Smooth muscle cell (in vitro differentiated cells): ENCODE results near the gene THEMIS. TPM values are rescaled to one million over a fixed set of nuclear protein-coding genes. Genes with fewer than 3 reads are reported as not detected.

Experiments used
- DNase-seq: peaks from one replicate; lab custom pipeline; 2025; ENCODE audit not compliant: unreplicated experiment; lab: John Stamatoyannopoulos, UW
- H2AFZ ChIP-seq: fragments of 200-600 bp; sonication (generic); 2 replicates; pipeline ENCODE4 v1.6.0; 2016; ENCODE audit warnings: antibody characterized with exemption, low read depth, mild to moderate bottlenecking
- H3F3A ChIP-seq: fragments of 200-600 bp; sonication (generic); 2 replicates; pipeline ENCODE4 v1.6.0; 2017; ENCODE audit warnings: antibody characterized with exemption, low read depth
- H3K27ac ChIP-seq: fragments of 200-600 bp; sonication (generic); 2 replicates; pipeline ENCODE4 v1.5.1; 2016; ENCODE audit warnings: low read depth, mild to moderate bottlenecking
- H3K27me3 ChIP-seq: fragments of 200-600 bp; sonication (generic); 2 replicates; pipeline ENCODE4 v1.6.1; 2016; ENCODE audit warnings: low read depth, mild to moderate bottlenecking
- H3K36me3 ChIP-seq: fragments of 200-600 bp; sonication (generic); 2 replicates; pipeline ENCODE4 v1.5.1; 2016; ENCODE audit warnings: low read depth
- H3K4me1 ChIP-seq: fragments of 200-600 bp; sonication (generic); 2 replicates; pipeline ENCODE4 v1.5.1; 2016; ENCODE audit warnings: low read depth
- H3K4me2 ChIP-seq: fragments of 200-600 bp; sonication (generic); 2 replicates; pipeline ENCODE4 v1.6.0; 2016; ENCODE audit warnings: mild to moderate bottlenecking
- H3K4me3 ChIP-seq: fragments of 200-600 bp; sonication (generic); 2 replicates; pipeline ENCODE4 v1.5.1; 2016; ENCODE audit warnings: mild to moderate bottlenecking
- H3K79me2 ChIP-seq: fragments of 200-600 bp; sonication (generic); 2 replicates; pipeline ENCODE4 v1.6.0; 2016; ENCODE audit warnings: low read depth, mild to moderate bottlenecking
- H3K9ac ChIP-seq: fragments of 200-600 bp; sonication (generic); 2 replicates; pipeline ENCODE4 v1.6.0; 2016; ENCODE audit warnings: low read depth
- H3K9me3 ChIP-seq: fragments of 200-600 bp; sonication (generic); replicated peaks from 2 replicates; pipeline ENCODE4 v1.5.1; 2016; ENCODE audit warnings: low read depth
- H4K20me1 ChIP-seq: fragments of 200-600 bp; sonication (generic); 2 replicates; pipeline ENCODE4 v1.6.0; 2016; ENCODE audit warnings: low read depth
- WGBS: methylation state at CpG from one replicate; pipeline ENCODE4 v1.1.7; 2016; ENCODE audit warnings: low lambda C conversion rate; 5-methylcytosine and 5-hydroxymethylcytosine counted together
- polyA plus RNA-seq: library from polyadenylated mRNA; unstranded; fragments of >200 nt; fragmentation: Nextera tagmentation; extraction: Ambion mirVana; gene quantifications from 2 replicates; pipeline ENCODE4 v1.2.1, GENCODE V29; 2016
- total RNA-seq: library from RNA; depleted of rRNA; stranded (reverse); fragments of >200 nt; gene quantifications from 2 replicates; pipeline ENCODE4 v1.2.3, GENCODE V29; 2014
- TF ChIP-seq, protein P1 (sequence below): fragments of 200-600 bp; sonication (generic); IDR thresholded peaks from 2 replicates; pipeline ENCODE4 v1.5.1; 2017; ENCODE audit warnings: borderline replicate concordance, mild to moderate bottlenecking, antibody characterized with exemption; ENCODE audit not compliant: insufficient read depth, poor library complexity, severe bottlenecking

THEMIS gene
- total and polyA plus RNA-seq, 2 experiments from 2014 or later: not detected

DNA sequence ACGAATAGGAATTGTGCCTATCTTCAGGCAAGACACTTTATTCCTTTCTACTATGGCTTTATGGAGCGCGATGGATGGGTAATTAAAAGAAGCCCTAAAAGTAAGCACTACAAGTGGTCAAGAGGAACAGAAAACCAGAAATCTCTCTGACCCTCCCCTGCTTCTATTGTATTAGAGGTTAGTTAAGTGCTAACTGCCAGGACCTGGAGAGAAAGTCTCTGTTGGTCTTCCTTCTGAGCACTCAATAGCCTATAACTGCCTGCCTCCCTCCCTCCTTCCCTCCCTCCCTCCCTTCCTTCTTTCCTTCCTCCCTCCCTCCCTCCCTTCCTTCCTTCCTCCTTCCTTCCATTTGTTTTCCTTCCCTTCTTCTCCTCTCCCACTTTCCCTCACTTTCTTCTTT lies 190.2 kb downstream of the THEMIS start:
- TF ChIP-seq, protein P1, sequence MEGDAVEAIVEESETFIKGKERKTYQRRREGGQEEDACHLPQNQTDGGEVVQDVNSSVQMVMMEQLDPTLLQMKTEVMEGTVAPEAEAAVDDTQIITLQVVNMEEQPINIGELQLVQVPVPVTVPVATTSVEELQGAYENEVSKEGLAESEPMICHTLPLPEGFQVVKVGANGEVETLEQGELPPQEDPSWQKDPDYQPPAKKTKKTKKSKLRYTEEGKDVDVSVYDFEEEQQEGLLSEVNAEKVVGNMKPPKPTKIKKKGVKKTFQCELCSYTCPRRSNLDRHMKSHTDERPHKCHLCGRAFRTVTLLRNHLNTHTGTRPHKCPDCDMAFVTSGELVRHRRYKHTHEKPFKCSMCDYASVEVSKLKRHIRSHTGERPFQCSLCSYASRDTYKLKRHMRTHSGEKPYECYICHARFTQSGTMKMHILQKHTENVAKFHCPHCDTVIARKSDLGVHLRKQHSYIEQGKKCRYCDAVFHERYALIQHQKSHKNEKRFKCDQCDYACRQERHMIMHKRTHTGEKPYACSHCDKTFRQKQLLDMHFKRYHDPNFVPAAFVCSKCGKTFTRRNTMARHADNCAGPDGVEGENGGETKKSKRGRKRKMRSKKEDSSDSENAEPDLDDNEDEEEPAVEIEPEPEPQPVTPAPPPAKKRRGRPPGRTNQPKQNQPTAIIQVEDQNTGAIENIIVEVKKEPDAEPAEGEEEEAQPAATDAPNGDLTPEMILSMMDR: no peak
- Histone ChIP-seq H3K36me3 (no peaks in the 10 kb centered on the region), H3F3A (no peaks in the 10 kb centered on the region), H3K4me2 (no peak overlapping the region), H3K4me1 (no peaks in the 10 kb centered on the region), H4K20me1 (no peaks in the 10 kb centered on the region), H3K9ac (no peak overlapping the region), H3K79me2 (no peaks in the 10 kb centered on the region), H3K27me3 (peaks cover 20% of the 10 kb centered on the region), H2AFZ (no peak overlapping the region), H3K4me3 (no peak overlapping the region), H3K27ac (no peak overlapping the region), H3K9me3 (no peaks in the 10 kb centered on the region)
- DNase-seq: no peak
- 99% methylated on average over 3 of the region's 3 CpGs for WGBS

DNA sequence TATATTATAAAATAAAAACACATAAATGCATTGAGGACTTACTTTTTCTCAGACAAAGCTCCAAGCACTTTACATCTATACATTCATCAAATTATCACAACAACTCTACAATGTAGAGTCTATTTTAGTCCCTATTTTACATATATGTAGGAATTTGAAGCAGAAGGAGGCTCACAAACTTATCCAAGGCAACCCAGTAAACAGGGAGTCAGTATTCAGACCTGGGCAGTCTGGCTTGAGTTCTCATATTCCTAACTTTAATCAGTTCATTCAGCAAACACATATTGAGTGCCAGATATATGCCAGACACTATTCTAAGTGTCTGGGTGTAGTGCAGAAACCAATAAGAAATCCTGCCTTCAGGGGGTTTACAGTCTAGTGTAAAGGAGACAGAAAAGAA lies 194.6 kb downstream of the THEMIS start:
- Histone ChIP-seq H3K4me2 (no peak overlapping the region), H3K27ac (no peak overlapping the region), H3K9ac (no peak overlapping the region), H3K36me3 (no peaks in the 10 kb centered on the region), H2AFZ (no peak overlapping the region), H3K4me3 (no peak overlapping the region), H4K20me1 (no peaks in the 10 kb centered on the region), H3K79me2 (no peaks in the 10 kb centered on the region), H3K27me3 (no peaks in the 10 kb centered on the region), H3F3A (no peaks in the 10 kb centered on the region), H3K4me1 (no peaks in the 10 kb centered on the region), H3K9me3 (no peaks in the 10 kb centered on the region)
- DNase-seq: no peak
- TF ChIP-seq, protein P1: no peak

DNA sequence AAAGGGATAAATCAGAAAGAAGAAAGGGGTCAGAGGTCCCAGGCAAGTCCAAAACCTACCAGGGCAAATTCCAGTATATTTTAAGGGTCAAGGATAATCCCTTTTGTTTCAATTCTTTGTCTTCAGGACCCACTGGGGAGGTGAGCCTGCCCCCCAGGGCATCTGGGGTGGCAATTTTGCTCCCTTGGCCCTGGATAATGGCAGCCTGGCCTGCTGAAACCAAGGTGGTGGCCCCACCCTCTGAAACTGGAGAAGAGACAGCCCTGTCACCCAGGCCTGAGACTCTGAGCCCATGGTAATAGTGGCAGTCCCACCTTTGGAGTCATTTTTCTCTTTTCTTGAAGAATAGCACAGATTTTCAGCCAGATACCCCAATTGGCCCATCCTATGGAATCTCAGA lies 205.8 kb downstream of the THEMIS start:
- Histone ChIP-seq H3K27ac (no peak overlapping the region), H3F3A (no peaks in the 10 kb centered on the region), H2AFZ (no peak overlapping the region), H3K4me3 (no peak overlapping the region), H3K36me3 (no peaks in the 10 kb centered on the region), H3K4me1 (no peaks in the 10 kb centered on the region), H4K20me1 (no peaks in the 10 kb centered on the region), H3K4me2 (no peak overlapping the region), H3K79me2 (no peaks in the 10 kb centered on the region), H3K27me3 (peaks cover 12% of the 10 kb centered on the region), H3K9me3 (no peaks in the 10 kb centered on the region), H3K9ac (no peak overlapping the region)
- DNase-seq: no peak
- TF ChIP-seq, protein P1: no peak

DNA sequence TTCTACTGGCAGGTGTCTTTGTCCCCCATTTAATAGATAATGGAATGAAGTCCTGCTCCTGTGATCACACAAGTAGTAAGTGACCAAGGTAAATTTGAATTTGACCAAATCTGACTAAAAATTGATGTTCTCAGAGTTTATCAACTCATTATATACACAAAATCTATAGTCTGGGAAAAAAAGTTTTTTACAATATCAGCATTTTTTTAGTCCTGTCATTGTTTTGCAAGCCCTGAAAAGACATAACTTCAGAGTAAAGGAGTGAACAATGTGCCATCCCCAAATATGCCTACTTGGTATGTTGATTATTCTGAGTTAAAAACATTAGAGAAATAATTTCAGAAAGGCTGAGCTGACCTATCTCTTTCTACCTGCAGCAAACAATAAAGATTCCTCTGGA lies 209.7 kb downstream of the THEMIS start:
- Histone ChIP-seq H3K27me3 (peaks cover 12% of the 10 kb centered on the region), H3K4me1 (no peaks in the 10 kb centered on the region), H4K20me1 (no peaks in the 10 kb centered on the region), H3K79me2 (no peaks in the 10 kb centered on the region), H3F3A (no peaks in the 10 kb centered on the region), H2AFZ (no peak overlapping the region), H3K9ac (no peak overlapping the region), H3K27ac (no peak overlapping the region), H3K36me3 (no peaks in the 10 kb centered on the region), H3K4me3 (no peak overlapping the region), H3K9me3 (no peaks in the 10 kb centered on the region), H3K4me2 (no peak overlapping the region)
- TF ChIP-seq, protein P1: no peak
- no peak for DNase-seq
